Natural killer cell (primary cell): Measurements from ENCODE around the gene TMEM141. TPM values are rescaled to one million over a fixed set of nuclear protein-coding genes. Genes with fewer than 3 reads are reported as not detected.

ENCODE experiments used
- ATAC-seq, 3 donors: fragments of 150-1000 bp in 2 of 3; fragments of 200-7000 bp in 1 of 3; cut with Tn5 transposase; 1 replicate in 1 of 3; 2 replicates in 2 of 3; pipeline ENCODE4 v1.10.0; 2021; ENCODE audit warnings: mild to moderate bottlenecking in 2 of 3, moderate library complexity in 2 of 3
- DNase-seq, 2 donors: peaks; one replicate each; pipeline versions ENCODE4 v3.0.0 to v3.0.0-alpha.2; 2013 to 2021; ENCODE audit warnings: mixed read lengths in 1 of 2
- H3K27ac ChIP-seq: one replicate; pipeline ENCODE4 v1.5.1; 2013; ENCODE audit warnings: mild to moderate bottlenecking, low read length
- H3K27me3 ChIP-seq: one replicate; pipeline ENCODE4 v1.6.1; 2013; ENCODE audit warnings: low read length; ENCODE audit not compliant: control insufficient read depth, insufficient read depth
- H3K36me3 ChIP-seq: one replicate; pipeline ENCODE4 v1.6.1; 2013; ENCODE audit warnings: low read length; ENCODE audit not compliant: control insufficient read depth, insufficient read depth
- H3K4me1 ChIP-seq: one replicate; pipeline ENCODE4 v1.6.1; 2013; ENCODE audit warnings: low read length; ENCODE audit not compliant: control insufficient read depth, insufficient read depth
- H3K4me3 ChIP-seq: one replicate; pipeline ENCODE4 v1.5.1; 2013; ENCODE audit warnings: low read length
- H3K9me3 ChIP-seq: one replicate; pipeline ENCODE4 v1.6.1; 2013; ENCODE audit warnings: low read length; ENCODE audit not compliant: control insufficient read depth, insufficient read depth
- H3K27ac Mint-ChIP-seq, 2 donors: one replicate each; pipeline ENCODE4 v1.8.0; 2022; ENCODE audit warnings: mild to moderate bottlenecking in 2 of 2, mixed read lengths in 2 of 2, moderate library complexity in 1 of 2
- H3K27me3 Mint-ChIP-seq, 2 donors: one replicate each; pipeline ENCODE4 v1.8.0; 2022; ENCODE audit warnings: low read depth in 2 of 2, mixed read lengths in 2 of 2
- H3K36me3 Mint-ChIP-seq: one replicate; pipeline ENCODE4 v1.8.0; 2022; ENCODE audit warnings: mixed read lengths
- H3K4me1 Mint-ChIP-seq, 2 donors: one replicate each; pipeline ENCODE4 v1.8.0; 2022; ENCODE audit warnings: mixed read lengths in 2 of 2
- H3K4me3 Mint-ChIP-seq: one replicate; pipeline ENCODE4 v1.8.0; 2022; ENCODE audit warnings: mild to moderate bottlenecking, moderate library complexity, mixed read lengths
- H3K9me3 Mint-ChIP-seq, 2 donors: one replicate each; pipeline ENCODE4 v1.8.0; 2022; ENCODE audit warnings: mixed read lengths in 2 of 2
- WGBS: methylation state at CpG from one replicate; pipeline ENCODE4 v1.1.7; 2013; ENCODE audit warnings: missing lambda C conversion rate; ENCODE audit not compliant: insufficient coverage; 5-methylcytosine and 5-hydroxymethylcytosine counted together
- intact Hi-C: fragments of 100-400 bp; cut with micrococcal nuclease; formaldehyde crosslinking; loops from one replicate; pipeline ENCODE4 v1.14.2; 2022
- total RNA-seq, 4 donors: library from RNA; stranded (reverse); fragments of 120-200 nt in 1 of 4; gene quantifications; one replicate each; pipeline versions ENCODE4 v1.2.3 to v1.2.4, GENCODE V29; 2013 to 2022
- TF ChIP-seq, protein P1 (sequence below): fragments of 200-600 bp; IDR thresholded peaks from one replicate; pipeline ENCODE4 v1.8.0; 2022; ENCODE audit warnings: antibody characterized with exemption

TMEM141 gene
- total RNA-seq, 3 donors from 2014 or later (not counting 1 experiment from before 2014, with no cell fraction given) = 22.4 to 26.9 (median 26.6) TPM

DNA sequence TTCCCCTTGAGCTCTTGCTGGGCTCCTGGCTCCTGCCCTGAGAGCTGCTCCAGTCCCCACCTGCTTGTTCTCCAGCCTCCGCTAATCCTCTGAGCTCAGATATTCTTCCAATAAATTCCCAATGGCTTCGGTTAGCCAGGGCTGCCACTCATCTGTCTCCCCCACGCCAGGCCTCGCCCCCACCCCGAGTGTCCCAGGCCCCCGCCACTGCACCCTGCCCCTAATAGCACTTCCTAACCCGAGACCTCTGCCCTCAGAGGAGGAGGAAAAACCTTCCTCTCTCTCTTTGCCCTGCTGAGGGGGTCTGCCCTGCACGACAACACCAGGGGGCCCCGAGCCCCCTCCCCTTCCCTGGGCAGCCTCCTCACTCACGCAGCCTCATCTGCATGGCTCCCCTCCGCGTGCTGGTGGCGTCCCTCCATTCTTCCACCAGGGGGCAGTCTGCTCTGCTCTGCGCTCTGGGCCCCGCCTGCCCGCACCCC is 21.4 kb upstream of the TMEM141 start:
- DNase-seq (peak in 1 of 2 donors; percentile 77), ATAC-seq (peak; percentile 61 to 89 (median 83))
- H3K27ac ChIP-seq = no peak overlapping the region
- peaks cover 9% of the 10 kb centered on the region for H3K9me3 ChIP-seq
- Mint-ChIP-seq H3K27me3 (peaks cover 8% of the 10 kb centered on the region in 2 donors), H3K9me3 (no peaks in the 10 kb centered on the region), H3K36me3 (no peaks in the 10 kb centered on the region), H3K4me1 (peaks cover 0 to 10% of the 10 kb centered on the region in 2 donors), H3K4me3 (no peak overlapping the region), H3K27ac (peak overlapping the region in 1 of 2 donors; percentile 26)
- H3K36me3 ChIP-seq = no peaks in the 10 kb centered on the region
- WGBS = 21% methylated on average over 14 of the region's 16 CpGs
- peaks cover 24% of the 10 kb centered on the region for H3K4me1 ChIP-seq
- intact Hi-C loops = no loop called here
- TF ChIP-seq, protein P1, sequence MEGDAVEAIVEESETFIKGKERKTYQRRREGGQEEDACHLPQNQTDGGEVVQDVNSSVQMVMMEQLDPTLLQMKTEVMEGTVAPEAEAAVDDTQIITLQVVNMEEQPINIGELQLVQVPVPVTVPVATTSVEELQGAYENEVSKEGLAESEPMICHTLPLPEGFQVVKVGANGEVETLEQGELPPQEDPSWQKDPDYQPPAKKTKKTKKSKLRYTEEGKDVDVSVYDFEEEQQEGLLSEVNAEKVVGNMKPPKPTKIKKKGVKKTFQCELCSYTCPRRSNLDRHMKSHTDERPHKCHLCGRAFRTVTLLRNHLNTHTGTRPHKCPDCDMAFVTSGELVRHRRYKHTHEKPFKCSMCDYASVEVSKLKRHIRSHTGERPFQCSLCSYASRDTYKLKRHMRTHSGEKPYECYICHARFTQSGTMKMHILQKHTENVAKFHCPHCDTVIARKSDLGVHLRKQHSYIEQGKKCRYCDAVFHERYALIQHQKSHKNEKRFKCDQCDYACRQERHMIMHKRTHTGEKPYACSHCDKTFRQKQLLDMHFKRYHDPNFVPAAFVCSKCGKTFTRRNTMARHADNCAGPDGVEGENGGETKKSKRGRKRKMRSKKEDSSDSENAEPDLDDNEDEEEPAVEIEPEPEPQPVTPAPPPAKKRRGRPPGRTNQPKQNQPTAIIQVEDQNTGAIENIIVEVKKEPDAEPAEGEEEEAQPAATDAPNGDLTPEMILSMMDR = no peak
- H3K27me3 ChIP-seq = no peaks in the 10 kb centered on the region
- no peak overlapping the region for H3K4me3 ChIP-seq

DNA sequence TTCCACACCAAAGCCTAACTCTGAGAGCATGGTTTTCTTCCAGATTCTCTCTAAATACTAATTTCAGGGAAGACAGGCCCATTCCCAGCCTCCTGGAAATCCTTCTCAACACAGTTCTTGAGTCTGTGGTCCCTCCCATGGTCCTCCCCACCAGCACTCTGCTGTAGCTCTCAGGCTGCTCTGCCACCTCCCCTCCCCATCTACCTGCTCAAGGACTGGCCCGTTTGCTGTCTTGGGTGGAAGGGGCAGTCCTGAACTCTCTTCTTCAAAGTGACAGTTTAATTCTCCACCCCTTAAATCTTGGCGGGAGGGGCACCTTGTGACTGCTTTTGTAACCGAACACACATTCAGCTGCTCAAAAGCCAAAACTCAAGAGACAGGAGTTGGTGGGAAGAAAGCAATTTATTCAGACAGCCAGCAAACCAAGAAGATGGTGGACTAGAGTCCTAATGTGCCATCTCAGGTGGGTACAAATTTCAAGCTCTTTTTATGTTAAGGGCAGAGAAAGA is 19.2 kb upstream of the TMEM141 start:
- Histone ChIP-seq H3K9me3 (peaks cover 9% of the 10 kb centered on the region), H3K27me3 (no peaks in the 10 kb centered on the region), H3K4me3 (no peak overlapping the region), H3K4me1 (peaks cover 17% of the 10 kb centered on the region), H3K27ac (no peak overlapping the region), H3K36me3 (no peaks in the 10 kb centered on the region)
- H3K27me3 Mint-ChIP-seq = peaks cover 4 to 8% of the 10 kb centered on the region in 2 donors
- no peak overlapping the region for H3K27ac Mint-ChIP-seq
- WGBS = 74% methylated on average over 3 of the region's 3 CpGs
- no peaks in the 10 kb centered on the region for H3K9me3 Mint-ChIP-seq
- peaks cover 0 to 10% of the 10 kb centered on the region in 2 donors for H3K4me1 Mint-ChIP-seq
- intact Hi-C loops = no loop called here
- H3K4me3 Mint-ChIP-seq = no peak overlapping the region
- TF ChIP-seq, protein P1 = no peak
- ATAC-seq = no peak
- no peaks in the 10 kb centered on the region for H3K36me3 Mint-ChIP-seq
- DNase-seq = no peak

DNA sequence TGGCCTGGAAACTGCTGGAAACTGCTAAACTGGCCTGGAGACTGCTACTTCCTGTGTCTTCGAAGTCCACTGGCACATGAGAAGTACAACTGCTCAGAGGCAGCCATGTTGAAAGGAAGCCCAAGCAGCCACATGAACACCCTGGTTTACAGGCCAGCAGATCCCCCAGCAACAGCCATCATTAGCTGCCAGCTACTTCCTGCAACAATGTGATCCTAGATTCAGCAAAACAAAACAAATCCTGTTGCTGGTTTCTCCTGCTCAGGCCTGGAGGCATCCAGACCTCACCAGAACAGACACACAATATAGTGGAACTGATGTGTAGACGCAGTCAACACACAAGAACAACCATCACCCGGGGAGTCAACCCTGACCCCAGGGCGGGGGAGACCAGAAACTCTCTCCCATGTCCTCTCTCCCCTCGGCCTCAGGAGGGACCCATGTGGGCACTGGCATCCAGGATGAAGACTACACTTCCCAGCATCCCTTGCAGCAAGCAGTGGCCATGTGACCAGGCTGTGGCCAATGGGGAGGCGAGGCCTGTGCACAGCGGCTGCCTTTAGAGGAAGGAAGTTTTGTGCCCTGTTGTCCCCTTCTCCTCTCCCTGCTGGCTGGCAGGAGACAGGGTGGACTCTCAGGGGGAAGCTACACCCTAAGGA is 17.6 kb upstream of the TMEM141 start:
- H3K4me3 Mint-ChIP-seq = no peak overlapping the region
- Histone ChIP-seq H3K36me3 (no peaks in the 10 kb centered on the region), H3K9me3 (peaks cover 9% of the 10 kb centered on the region), H3K27me3 (no peaks in the 10 kb centered on the region), H3K27ac (no peak overlapping the region), H3K4me3 (no peak overlapping the region), H3K4me1 (peaks cover 9% of the 10 kb centered on the region)
- no peaks in the 10 kb centered on the region for H3K9me3 Mint-ChIP-seq
- peaks cover 0 to 10% of the 10 kb centered on the region in 2 donors for H3K4me1 Mint-ChIP-seq
- 55% methylated on average over 7 of the region's 7 CpGs for WGBS
- TF ChIP-seq, protein P1 = no peak
- H3K27ac Mint-ChIP-seq = no peak overlapping the region
- no peaks in the 10 kb centered on the region for H3K36me3 Mint-ChIP-seq
- ATAC-seq (peak in 2 of 3 donors; percentile 31 to 67), DNase-seq (peak in 1 of 2 donors; percentile 35)
- intact Hi-C loops = no loop called here
- H3K27me3 Mint-ChIP-seq = peaks cover 13 to 19% of the 10 kb centered on the region in 2 donors
